ENCODE measurements around the gene ABCG5. TPM values are rescaled to one million over a fixed set of nuclear protein-coding genes. Genes with fewer than 3 reads are reported as not detected.

The ABCG5 gene
- not detected for total RNA-seq

DNA sequence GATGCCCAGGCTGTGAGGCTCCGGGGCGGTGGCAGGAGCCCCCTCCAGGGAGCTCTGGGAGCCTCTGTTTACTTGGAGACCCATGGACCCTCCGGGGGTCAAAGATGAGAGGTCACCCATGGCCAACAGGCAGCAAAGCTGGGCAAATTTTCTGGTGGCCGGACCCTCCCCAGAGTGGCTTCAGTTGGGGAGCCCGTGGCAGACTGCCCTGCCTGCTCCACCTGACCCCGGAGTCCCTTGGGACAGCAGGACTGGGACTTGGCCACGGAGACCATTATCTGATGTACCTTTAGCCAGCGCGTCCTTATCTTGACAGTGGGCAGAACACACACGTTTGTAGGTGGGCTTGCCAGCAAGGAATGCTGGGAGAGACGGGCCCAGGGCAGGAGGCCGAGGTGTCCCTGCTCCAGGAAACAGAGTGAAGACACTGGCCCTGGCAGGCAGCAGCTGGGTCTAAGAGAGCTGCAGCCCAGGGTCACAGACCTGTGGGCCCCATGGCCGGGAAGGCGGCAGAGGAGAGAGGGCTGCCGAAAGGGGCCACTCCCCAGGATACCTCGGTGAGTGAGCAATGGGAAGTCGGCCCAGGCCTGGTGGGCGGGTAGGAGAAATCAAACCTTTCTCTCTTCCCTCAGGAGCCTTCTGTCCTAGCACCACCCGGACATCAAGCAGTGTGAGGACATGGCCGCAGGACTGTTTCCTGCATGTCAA, at the start of gene ABCG5, which contains the start of gene ABCG8:
Gene ABCG5 (minus strand): TSS at position 280 of the 708 bp plus-strand sequence. CDS start 160 bp downstream, at position 120.
Gene ABCG8 (plus strand): TSS at position 412 of the 708 bp plus-strand sequence. CDS start 83 bp downstream, at position 495.
- Mint-ChIP-seq H3K4me3 (no peak within 1 kb of the TSS), H3K36me3 (no peaks in the 10 kb centered on the region), H3K27me3 (peaks cover 3% of the 10 kb centered on the region), H3K9me3 (no peaks in the 10 kb centered on the region), H3K4me1 (ENCODE audit: low read depth) (no peaks in the 10 kb centered on the region), H3K27ac (no peak within 1 kb of the TSS)
- no peak for DNase-seq
- CTCF ChIA-PET, result no interaction called here
- intact Hi-C loops (cut with micrococcal nuclease), result no loop called here
- POLR2A ChIA-PET, result no interaction called here

DNA sequence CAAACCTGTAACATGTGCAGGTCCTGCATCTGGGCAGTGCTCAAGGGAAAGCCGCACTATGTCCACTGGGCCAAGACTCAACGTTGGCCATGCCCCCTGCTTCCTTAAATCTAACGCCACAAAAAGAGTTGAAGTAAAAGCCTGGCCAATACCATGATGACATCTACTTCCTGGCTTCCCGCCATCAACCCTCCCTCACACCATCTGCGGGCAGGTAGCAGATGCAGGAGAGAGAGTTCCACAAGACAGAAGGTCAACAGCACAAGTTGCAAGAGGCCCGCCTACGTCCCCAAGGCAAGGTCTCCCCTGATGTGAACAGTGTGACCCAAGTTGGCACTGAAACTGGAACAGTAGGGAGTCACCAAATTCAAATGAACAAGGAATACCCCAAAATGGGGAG, 48.5 kb upstream of the ABCG5 start:
- H3K9me3 Mint-ChIP-seq, result no peaks in the 10 kb centered on the region
- ChIA-PET CTCF (interaction anchor here (1.5 kb wide), 1 partner anchor 13 kb away, joined by 3 read pairs; no protein-coding TSS in a partner anchor), POLR2A (no interaction called here)
- H3K27ac Mint-ChIP-seq, result no peak overlapping the region
- H3K4me3 Mint-ChIP-seq, result no peak overlapping the region
- H3K4me1 Mint-ChIP-seq (ENCODE audit: low read depth), result peaks cover 2% of the 10 kb centered on the region
- intact Hi-C loops (cut with micrococcal nuclease), result no loop called here
- H3K36me3 Mint-ChIP-seq, result peaks cover 40% of the 10 kb centered on the region
- DNase-seq, result no peak
- H3K27me3 Mint-ChIP-seq, result no peaks in the 10 kb centered on the region

DNA sequence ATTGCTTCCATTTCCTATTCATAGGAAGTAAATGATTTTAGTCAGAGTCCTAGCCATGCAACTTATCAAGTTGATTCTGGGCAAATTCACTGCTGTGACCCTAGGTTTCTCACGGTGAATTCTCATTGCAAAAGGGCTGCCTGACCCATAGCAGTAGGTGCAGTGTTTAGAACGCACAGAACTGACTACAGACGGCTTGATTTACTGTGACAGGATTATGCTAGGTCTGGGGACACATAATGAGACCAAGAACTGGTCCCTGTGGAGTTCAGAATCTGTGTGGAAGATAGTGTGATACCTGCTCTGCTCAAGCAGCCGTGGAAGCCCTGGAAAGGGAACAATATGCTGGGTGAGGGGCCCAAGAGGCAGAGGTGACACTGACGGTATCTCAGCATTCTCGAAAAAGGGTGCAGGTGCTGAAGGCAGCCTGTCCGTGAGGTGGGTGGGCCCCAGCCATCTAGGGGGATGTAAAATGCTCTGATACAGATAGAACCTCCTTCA, 46.5 kb upstream of the ABCG5 start:
- intact Hi-C loops (cut with micrococcal nuclease), result no loop called here
- CTCF ChIA-PET, result no interaction called here
- H3K27me3 Mint-ChIP-seq, result no peaks in the 10 kb centered on the region
- H3K27ac Mint-ChIP-seq, result no peak overlapping the region
- POLR2A ChIA-PET, result no interaction called here
- peaks cover 2% of the 10 kb centered on the region for H3K4me1 Mint-ChIP-seq (ENCODE audit: low read depth)
- no peaks in the 10 kb centered on the region for H3K9me3 Mint-ChIP-seq
- no peak overlapping the region for H3K4me3 Mint-ChIP-seq
- no peak for DNase-seq
- peaks cover 29% of the 10 kb centered on the region for H3K36me3 Mint-ChIP-seq

DNA sequence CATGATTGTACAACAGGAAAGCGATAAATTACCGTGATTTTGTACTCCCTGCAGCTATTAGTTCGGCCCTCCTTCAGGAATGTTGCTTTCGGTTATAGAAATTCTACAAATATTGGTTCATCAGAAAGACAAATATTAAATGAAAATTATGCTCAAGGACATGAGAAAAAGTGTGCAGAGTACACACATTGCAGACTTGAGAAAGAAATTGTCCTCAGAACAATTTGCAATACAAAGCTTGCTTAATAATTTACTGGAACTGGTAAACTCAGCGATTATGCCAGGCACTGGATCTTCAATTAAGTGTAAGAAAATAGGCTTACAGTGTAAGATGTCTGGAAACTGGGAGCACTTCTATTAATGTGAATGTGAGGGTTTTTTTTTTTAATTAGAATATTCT, 46.0 kb upstream of the ABCG5 start:
- no peak overlapping the region for H3K27ac Mint-ChIP-seq
- DNase-seq, result no peak
- no peaks in the 10 kb centered on the region for H3K9me3 Mint-ChIP-seq
- H3K4me1 Mint-ChIP-seq (ENCODE audit: low read depth), result peaks cover 2% of the 10 kb centered on the region
- intact Hi-C loops (cut with micrococcal nuclease), result no loop called here
- peaks cover 24% of the 10 kb centered on the region for H3K36me3 Mint-ChIP-seq
- CTCF ChIA-PET, result no interaction called here
- POLR2A ChIA-PET, result no interaction called here
- no peaks in the 10 kb centered on the region for H3K27me3 Mint-ChIP-seq
- no peak overlapping the region for H3K4me3 Mint-ChIP-seq

DNA sequence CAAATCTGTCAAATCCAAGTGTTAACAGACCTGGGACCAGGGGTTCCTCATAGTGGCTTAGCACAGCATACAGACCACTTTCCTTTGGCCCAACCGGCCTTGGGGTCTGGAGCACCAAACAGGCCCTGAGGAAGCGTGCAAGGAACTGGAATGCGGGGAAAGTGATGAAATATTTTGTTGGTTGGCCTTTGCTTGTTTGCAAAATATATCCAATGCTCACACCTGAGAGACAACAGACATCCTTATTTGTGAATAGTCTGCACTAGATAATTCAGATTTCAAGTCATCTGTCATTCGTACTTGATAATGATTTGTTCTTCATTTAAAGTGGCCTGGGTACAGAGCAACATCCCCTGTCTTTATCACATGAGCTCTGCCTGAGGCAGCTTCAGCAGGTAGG, 43.7 kb upstream of the ABCG5 start:
- H3K36me3 Mint-ChIP-seq, result peaks cover 3% of the 10 kb centered on the region
- intact Hi-C loops (cut with micrococcal nuclease), result no loop called here
- H3K9me3 Mint-ChIP-seq, result no peaks in the 10 kb centered on the region
- peaks cover 2% of the 10 kb centered on the region for H3K27me3 Mint-ChIP-seq
- H3K4me1 Mint-ChIP-seq (ENCODE audit: low read depth), result peaks cover 5% of the 10 kb centered on the region
- H3K4me3 Mint-ChIP-seq, result no peak overlapping the region
- CTCF ChIA-PET, result no interaction called here
- POLR2A ChIA-PET, result no interaction called here
- no peak overlapping the region for H3K27ac Mint-ChIP-seq
- DNase-seq, result no peak

DNA sequence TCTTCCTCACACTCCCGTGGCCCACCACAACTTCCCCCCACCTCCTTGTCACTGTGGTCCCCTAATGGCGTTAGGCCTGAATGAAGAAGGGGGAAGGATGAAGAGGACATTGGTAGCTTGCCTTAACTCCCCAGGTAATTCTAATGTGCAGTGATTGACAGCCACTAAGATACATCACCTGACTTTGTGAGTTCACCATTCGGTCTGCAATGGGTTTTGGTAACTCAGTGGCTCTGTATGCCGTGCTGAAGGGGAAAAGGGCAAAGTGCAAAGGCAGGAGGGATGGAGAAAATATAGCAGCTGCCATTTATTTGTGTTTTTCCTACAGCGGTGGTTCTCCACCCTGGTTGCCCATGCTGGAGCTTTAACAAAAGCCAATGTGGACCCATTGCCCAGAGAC, 42.3 kb upstream of the ABCG5 start:
- intact Hi-C loops (cut with micrococcal nuclease), result no loop called here
- POLR2A ChIA-PET, result no interaction called here
- Mint-ChIP-seq H3K4me3 (no peak overlapping the region), H3K27ac (no peak overlapping the region), H3K36me3 (no peaks in the 10 kb centered on the region), H3K9me3 (no peaks in the 10 kb centered on the region), H3K27me3 (peaks cover 6% of the 10 kb centered on the region), H3K4me1 (ENCODE audit: low read depth) (peaks cover 3% of the 10 kb centered on the region)
- CTCF ChIA-PET, result interaction anchor here (1.5 kb wide), 1 partner anchor 163 kb away, joined by 3 read pairs; no protein-coding TSS in a partner anchor
- no peak for DNase-seq

DNA sequence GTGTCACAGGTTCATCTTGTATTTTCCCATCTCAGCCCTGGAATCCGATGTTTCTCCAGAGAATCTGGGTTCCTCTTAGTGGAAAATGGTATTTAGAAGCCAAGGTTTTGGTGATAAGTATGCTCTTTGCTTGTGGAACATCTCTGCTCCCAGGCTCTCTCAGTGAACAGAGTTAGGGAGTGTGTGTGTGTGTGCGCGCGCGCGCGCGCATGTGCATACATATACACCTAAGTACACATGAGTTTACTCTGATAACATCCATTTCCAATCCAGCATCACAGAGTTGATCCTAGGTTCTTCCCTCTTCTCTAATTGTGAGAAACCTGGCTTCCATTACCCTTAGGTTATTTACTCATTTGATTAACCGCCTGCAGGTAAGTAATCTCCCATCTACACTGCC, 41.8 kb upstream of the ABCG5 start:
- intact Hi-C loops (cut with micrococcal nuclease), result no loop called here
- Mint-ChIP-seq H3K4me1 (ENCODE audit: low read depth) (peaks cover 3% of the 10 kb centered on the region), H3K4me3 (no peak overlapping the region), H3K27me3 (peaks cover 6% of the 10 kb centered on the region), H3K36me3 (no peaks in the 10 kb centered on the region), H3K27ac (no peak overlapping the region), H3K9me3 (no peaks in the 10 kb centered on the region)
- no peak for DNase-seq
- CTCF ChIA-PET, result interaction anchor here (1.5 kb wide), 1 partner anchor 163 kb away, joined by 3 read pairs; no protein-coding TSS in a partner anchor
- POLR2A ChIA-PET, result no interaction called here

DNA sequence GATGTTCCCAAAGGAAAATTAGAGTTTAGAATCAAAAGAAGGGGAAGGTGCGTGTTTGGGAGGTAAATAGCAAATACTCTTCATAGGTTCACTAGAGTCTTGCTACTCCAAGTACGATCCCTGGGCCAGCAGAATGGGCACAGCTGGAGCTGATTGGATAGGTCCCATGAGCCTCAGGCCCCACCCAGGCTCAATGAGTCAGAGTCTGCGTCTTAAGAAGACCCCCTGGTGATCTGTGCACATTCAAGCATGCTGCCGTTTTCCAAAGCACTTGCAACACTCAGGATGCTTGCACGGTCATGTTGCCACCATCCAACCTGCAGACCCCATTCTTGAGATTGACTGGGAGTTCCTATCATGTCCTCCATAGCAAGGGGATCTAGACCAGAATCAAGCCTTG, 40.6 kb upstream of the ABCG5 start:
- Mint-ChIP-seq H3K4me1 (ENCODE audit: low read depth) (peaks cover 3% of the 10 kb centered on the region), H3K9me3 (no peaks in the 10 kb centered on the region), H3K27ac (no peak overlapping the region), H3K36me3 (no peaks in the 10 kb centered on the region), H3K4me3 (no peak overlapping the region), H3K27me3 (peaks cover 6% of the 10 kb centered on the region)
- DNase-seq, result no peak
- ChIA-PET POLR2A (no interaction called here), CTCF (no interaction called here)
- intact Hi-C loops (cut with micrococcal nuclease), result loop anchor here (5.0 kb wide), 2 partner anchors 53 to 163 kb away; no protein-coding TSS in a partner anchor

DNA sequence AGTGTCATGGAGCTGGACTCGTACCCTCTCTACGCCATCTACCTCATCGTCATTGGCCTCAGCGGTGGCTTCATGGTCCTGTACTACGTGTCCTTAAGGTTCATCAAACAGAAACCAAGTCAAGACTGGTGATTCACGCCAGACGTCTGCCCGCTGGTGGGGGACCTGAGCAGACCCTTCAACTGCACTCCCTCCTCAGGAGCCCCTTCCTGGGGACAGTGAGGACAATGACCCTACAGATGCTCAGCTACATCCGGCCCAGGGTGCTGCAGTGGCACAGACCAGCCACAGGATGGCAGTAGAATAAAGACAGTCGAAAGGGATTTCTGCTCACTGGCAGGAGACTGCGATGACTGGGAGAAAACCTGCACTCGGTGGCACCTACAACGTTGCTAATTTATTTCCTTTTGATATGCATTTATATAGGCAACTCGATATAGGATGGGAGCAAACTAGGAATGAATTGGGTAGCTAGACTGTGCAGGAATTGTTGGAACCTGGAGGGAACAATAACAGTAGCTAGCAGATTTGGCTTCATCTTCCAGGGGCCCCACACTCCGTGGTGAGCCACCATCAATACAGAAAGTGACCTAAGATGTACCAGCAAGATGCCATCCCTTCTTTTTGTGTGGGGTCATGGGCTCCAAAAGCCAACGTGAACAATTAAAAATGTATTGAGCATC, 39.3 kb upstream of the ABCG5 start:
- Mint-ChIP-seq H3K27ac (no peak overlapping the region), H3K4me3 (no peak overlapping the region), H3K27me3 (peaks cover 7% of the 10 kb centered on the region), H3K9me3 (no peaks in the 10 kb centered on the region), H3K36me3 (no peaks in the 10 kb centered on the region), H3K4me1 (ENCODE audit: low read depth) (peaks cover 3% of the 10 kb centered on the region)
- CTCF ChIA-PET, result interaction anchor here (0.6 to 1.5 kb wide), 24 partner anchors 8 to 281 kb away, joined by 3 to 12 read pairs (median 4); no protein-coding TSS in a partner anchor
- intact Hi-C loops (cut with micrococcal nuclease), result loop anchor here (5.0 kb wide), 2 partner anchors 54 to 164 kb away; no protein-coding TSS in a partner anchor
- peak; percentile 83 for DNase-seq
- POLR2A ChIA-PET, result no interaction called here

DNA sequence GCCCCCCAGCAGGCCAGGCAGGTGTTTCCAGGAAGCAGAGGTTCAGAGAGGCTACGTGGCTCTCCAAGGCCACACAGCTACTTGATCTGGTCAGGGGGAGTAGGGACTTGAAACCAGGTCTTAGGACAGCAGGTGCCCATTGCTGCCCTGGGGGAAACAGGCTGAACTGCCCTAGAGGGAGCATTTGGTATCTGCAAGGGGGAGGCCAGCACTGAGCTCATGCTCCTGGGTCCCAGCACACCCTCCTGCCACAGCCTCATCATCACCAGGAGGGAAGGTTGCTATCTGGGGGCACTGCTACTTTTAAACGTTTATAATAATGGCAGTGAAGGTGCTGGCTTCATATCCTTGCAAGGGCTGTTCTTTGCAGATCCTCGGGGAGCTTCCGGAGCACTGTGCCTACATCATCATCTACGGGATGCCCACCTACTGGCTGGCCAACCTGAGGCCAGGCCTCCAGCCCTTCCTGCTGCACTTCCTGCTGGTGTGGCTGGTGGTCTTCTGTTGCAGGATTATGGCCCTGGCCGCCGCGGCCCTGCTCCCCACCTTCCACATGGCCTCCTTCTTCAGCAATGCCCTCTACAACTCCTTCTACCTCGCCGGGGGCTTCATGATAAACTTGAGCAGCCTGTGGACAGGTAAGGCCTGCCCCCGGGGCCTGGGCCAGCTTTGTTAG, 36.3 kb upstream of the ABCG5 start:
- no peaks in the 10 kb centered on the region for H3K9me3 Mint-ChIP-seq
- CTCF ChIA-PET, result interaction anchor here (0.6 to 0.9 kb wide), 2 partner anchors 111 to 369 kb away, joined by 3 to 5 read pairs; no protein-coding TSS in a partner anchor
- POLR2A ChIA-PET, result no interaction called here
- DNase-seq, result no peak
- H3K4me1 Mint-ChIP-seq (ENCODE audit: low read depth), result peaks cover 3% of the 10 kb centered on the region
- H3K36me3 Mint-ChIP-seq, result no peaks in the 10 kb centered on the region
- intact Hi-C loops (cut with micrococcal nuclease), result loop anchor here (5.0 kb wide), 2 partner anchors 57 to 167 kb away; no protein-coding TSS in a partner anchor
- no peak overlapping the region for H3K27ac Mint-ChIP-seq
- no peak overlapping the region for H3K4me3 Mint-ChIP-seq
- peaks cover 11% of the 10 kb centered on the region for H3K27me3 Mint-ChIP-seq

DNA sequence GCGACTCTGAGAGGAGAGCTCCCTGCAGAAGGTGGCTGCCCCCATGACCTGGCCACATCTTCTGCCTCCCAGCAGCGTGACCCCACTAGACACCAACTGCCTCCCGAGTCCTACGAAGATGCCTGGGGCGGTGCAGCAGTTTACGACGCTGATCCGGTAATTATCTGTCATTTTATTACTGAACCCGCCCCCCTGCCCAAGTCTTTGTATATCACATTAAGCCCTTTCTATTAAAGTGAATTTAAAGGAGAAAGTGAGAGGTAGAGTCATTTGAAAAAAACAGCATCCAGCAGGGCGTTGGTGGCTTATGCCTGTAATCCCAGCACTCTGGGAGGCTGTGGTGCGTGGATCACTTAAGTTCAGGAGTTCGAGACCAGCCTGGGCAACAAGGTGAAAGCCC, 33.5 kb upstream of the ABCG5 start:
- Mint-ChIP-seq H3K36me3 (no peaks in the 10 kb centered on the region), H3K4me3 (no peak overlapping the region), H3K4me1 (ENCODE audit: low read depth) (no peaks in the 10 kb centered on the region), H3K27me3 (peaks cover 30% of the 10 kb centered on the region), H3K27ac (no peak overlapping the region), H3K9me3 (no peaks in the 10 kb centered on the region)
- intact Hi-C loops (cut with micrococcal nuclease), result no loop called here
- CTCF ChIA-PET, result no interaction called here
- POLR2A ChIA-PET, result no interaction called here
- no peak for DNase-seq

DNA sequence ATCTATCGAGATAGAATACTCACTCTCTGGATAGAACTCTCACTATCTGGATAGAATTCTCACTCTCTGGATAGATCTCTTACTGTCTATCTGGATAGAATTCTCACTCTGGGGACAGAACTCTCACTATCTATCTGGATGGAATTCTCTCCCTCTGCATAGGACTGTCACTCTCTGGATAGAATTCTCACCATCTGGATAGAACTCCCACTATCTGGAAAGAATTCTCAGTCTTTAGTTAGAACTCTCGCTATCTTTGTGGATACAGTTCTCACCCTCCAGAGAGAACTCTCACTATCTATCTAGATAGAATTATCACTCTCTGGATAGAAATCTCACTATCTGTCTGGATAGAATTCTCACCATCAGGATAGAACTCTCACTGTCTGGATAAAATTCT, 16.7 kb upstream of the ABCG5 start:
- Mint-ChIP-seq H3K4me1 (ENCODE audit: low read depth) (no peaks in the 10 kb centered on the region), H3K4me3 (no peak overlapping the region), H3K27me3 (peaks cover 27% of the 10 kb centered on the region), H3K27ac (no peak overlapping the region), H3K36me3 (no peaks in the 10 kb centered on the region), H3K9me3 (no peaks in the 10 kb centered on the region)
- ChIA-PET CTCF (no interaction called here), POLR2A (no interaction called here)
- DNase-seq, result no peak
- intact Hi-C loops (cut with micrococcal nuclease), result no loop called here

Measured in activated CD4-positive, alpha-beta memory T cell treated with anti-CD3 and anti-CD28 coated beads for 36 hours (primary cell).